Nephron progenitor cell (in vitro differentiated cells): ENCODE measurements around the gene TLX2.
"Not testable (repeated sequence)": the region's sequence is repeated elsewhere in the genome, so short reads cannot be mapped to it uniquely, and the experiment has no call there.

ENCODE experiments used
- DNase-seq: peaks from one replicate; pipeline ENCODE4 v3.0.0; 2021
- H3K27ac Mint-ChIP-seq: 2 replicates; pipeline ENCODE4 v1.8.0; 2021; ENCODE audit warnings: mild to moderate bottlenecking, moderate library complexity, mixed read lengths
- H3K27me3 Mint-ChIP-seq: 2 replicates; pipeline ENCODE4 v1.8.0; 2021; ENCODE audit warnings: mild to moderate bottlenecking, low read depth, mixed read lengths; ENCODE audit not compliant: poor library complexity
- H3K36me3 Mint-ChIP-seq: 2 replicates; pipeline ENCODE4 v1.8.0; 2021; ENCODE audit warnings: low read depth, mixed read lengths
- H3K4me1 Mint-ChIP-seq: 2 replicates; pipeline ENCODE4 v1.8.0; 2021; ENCODE audit warnings: mixed read lengths
- H3K4me3 Mint-ChIP-seq: 2 replicates; pipeline ENCODE4 v1.8.0; 2021; ENCODE audit warnings: mild to moderate bottlenecking, moderate library complexity, mixed read lengths
- H3K9me3 Mint-ChIP-seq: 2 replicates; pipeline ENCODE4 v1.8.0; 2021; ENCODE audit warnings: mild to moderate bottlenecking, moderate library complexity, mixed read lengths
- TF ChIP-seq, protein P1 (sequence below): fragments of 200-600 bp; sonication (generic); IDR thresholded peaks from 2 replicates; pipeline ENCODE4 v1.5.0; 2021; ENCODE audit warnings: antibody characterized with exemption

TLX2 gene

DNA sequence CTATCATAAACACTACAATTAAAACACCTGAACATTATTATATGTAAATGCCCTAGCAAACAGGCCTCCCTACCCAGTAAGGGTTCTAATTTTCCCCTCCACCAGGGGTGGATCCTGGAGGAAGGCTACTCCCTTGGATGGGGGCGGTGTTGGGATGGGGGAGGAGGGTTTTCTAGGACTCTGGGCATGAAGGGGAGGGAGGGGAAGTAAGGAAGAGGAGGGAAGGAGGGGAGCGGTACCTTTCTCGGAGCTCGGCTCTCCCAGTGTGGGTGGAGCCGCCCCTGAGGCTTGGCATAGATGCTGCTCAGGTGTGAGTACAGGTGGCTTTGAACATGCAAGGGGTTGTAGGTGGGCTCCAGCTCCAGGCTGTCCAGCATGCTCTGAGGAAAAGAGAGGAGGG, 45.7 kb downstream of the TLX2 start:
- DNase-seq: no peak
- Mint-ChIP-seq H3K36me3 (no peaks in the 10 kb centered on the region), H3K27me3 (peaks cover 100% of the 10 kb centered on the region), H3K9me3 (no peaks in the 10 kb centered on the region), H3K4me1 (peaks cover 13% of the 10 kb centered on the region), H3K27ac (no peak overlapping the region), H3K4me3 (no peak overlapping the region)
- TF ChIP-seq, protein P1, sequence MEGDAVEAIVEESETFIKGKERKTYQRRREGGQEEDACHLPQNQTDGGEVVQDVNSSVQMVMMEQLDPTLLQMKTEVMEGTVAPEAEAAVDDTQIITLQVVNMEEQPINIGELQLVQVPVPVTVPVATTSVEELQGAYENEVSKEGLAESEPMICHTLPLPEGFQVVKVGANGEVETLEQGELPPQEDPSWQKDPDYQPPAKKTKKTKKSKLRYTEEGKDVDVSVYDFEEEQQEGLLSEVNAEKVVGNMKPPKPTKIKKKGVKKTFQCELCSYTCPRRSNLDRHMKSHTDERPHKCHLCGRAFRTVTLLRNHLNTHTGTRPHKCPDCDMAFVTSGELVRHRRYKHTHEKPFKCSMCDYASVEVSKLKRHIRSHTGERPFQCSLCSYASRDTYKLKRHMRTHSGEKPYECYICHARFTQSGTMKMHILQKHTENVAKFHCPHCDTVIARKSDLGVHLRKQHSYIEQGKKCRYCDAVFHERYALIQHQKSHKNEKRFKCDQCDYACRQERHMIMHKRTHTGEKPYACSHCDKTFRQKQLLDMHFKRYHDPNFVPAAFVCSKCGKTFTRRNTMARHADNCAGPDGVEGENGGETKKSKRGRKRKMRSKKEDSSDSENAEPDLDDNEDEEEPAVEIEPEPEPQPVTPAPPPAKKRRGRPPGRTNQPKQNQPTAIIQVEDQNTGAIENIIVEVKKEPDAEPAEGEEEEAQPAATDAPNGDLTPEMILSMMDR: no peak

DNA sequence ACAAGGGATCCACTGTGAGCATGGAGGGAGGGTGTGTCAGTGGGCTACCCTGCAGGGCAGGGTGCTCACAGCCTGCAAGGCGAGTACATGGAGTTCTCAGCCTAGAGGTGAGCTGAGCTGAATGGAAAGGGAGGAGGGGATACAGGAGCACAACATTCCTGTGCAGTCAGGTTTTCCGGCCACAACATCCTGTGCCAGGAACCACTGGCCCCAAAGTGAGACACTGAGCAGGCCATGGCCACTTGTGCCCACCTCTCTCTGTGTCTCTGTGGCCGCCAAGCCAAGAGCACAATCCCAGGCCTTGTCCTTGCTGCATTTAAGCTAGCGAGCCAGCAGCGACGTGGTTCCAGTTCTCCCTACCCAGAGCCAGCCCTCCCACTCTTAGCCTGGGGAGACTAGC, 46.3 kb downstream of the TLX2 start:
- no peak overlapping the region for H3K27ac Mint-ChIP-seq
- no peaks in the 10 kb centered on the region for H3K9me3 Mint-ChIP-seq
- H3K4me3 Mint-ChIP-seq: no peak overlapping the region
- no peaks in the 10 kb centered on the region for H3K36me3 Mint-ChIP-seq
- H3K27me3 Mint-ChIP-seq: peaks cover 97% of the 10 kb centered on the region
- DNase-seq: no peak
- TF ChIP-seq, protein P1: no peak
- H3K4me1 Mint-ChIP-seq: peaks cover 7% of the 10 kb centered on the region

DNA sequence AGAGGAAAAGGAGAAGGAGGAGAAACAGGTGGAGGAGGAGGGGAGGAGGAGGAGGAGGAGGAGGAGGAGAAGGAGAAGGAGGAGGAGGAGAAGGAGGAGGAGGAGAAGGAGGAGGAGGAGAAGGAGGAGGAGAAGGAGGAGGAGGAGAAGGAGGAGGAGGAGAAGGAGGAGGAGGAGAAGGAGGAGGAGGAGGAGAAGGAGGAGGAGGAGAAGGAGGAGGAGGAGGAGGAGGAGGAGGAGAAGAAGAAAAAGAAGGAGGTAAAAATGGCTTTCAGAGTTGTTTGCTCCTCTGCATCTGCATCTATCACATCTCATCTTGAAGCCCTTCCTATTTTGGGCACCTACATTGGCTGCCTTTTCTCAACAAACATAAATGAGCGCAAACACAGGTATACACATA, 46.8 kb downstream of the TLX2 start:
- not testable (repeated sequence) for H3K4me1 Mint-ChIP-seq, H3K36me3 Mint-ChIP-seq, H3K4me3 Mint-ChIP-seq, H3K9me3 Mint-ChIP-seq, H3K27ac Mint-ChIP-seq, DNase-seq
- H3K27me3 Mint-ChIP-seq: peaks cover 97% of the 10 kb centered on the region

GRCh38 chr2:74562126-74562775, 48.0 kb downstream of the TLX2 start:
- Mint-ChIP-seq H3K4me1 (peaks cover 7% of the 10 kb centered on the region), H3K27me3 (peaks cover 96% of the 10 kb centered on the region), H3K36me3 (no peaks in the 10 kb centered on the region), H3K27ac (no peak overlapping the region), H3K9me3 (no peaks in the 10 kb centered on the region), H3K4me3 (no peak overlapping the region)
- TF ChIP-seq, protein P1: no peak
- no peak for DNase-seq

- peaks cover 7% of the 10 kb centered on the region for H3K4me1 Mint-ChIP-seq
- no peak for DNase-seq
- H3K27me3 Mint-ChIP-seq: peaks cover 93% of the 10 kb centered on the region
- H3K27ac Mint-ChIP-seq: no peak overlapping the region
- TF ChIP-seq, protein P1: no peak
- no peaks in the 10 kb centered on the region for H3K9me3 Mint-ChIP-seq
- H3K4me3 Mint-ChIP-seq: no peak overlapping the region
- no peaks in the 10 kb centered on the region for H3K36me3 Mint-ChIP-seq
Observed at GRCh38 chr2:74564222-74564621, 50.0 kb downstream of the TLX2 start.

DNA sequence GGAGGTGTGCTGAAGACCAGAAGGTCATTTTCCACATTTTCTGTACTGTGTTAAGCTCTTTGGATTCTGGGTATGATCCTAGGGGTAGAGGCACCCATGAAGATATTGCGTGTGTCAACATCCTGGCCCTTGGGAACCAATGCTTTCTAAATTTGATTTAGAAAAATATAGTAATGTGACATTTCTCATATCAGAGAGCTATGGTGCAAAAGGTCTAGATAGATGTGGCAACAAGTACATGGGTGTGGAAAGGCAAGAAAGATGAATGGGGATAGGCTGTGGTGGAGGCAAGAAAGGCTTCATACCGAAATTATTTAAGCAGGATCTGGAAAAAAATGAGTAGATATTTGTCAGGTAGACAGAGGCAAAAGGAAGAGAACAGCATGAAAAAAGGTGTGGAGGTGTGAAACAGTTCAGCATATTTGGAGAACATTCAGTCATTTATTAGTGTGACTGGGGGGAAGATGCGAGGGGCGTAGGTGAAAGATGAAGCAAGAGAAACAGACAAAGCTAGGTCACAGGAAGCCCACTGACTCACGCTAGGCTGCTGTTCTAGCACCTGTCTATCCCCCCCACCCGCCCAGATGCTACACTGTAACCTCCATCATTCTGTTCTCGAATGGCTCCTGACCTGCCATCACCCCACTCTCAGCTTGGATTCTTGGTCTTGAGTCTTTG, 52.0 kb downstream of the TLX2 start:
- Mint-ChIP-seq H3K27ac (no peak overlapping the region), H3K36me3 (no peaks in the 10 kb centered on the region), H3K27me3 (peaks cover 73% of the 10 kb centered on the region), H3K9me3 (no peaks in the 10 kb centered on the region), H3K4me1 (no peaks in the 10 kb centered on the region), H3K4me3 (no peak overlapping the region)
- TF ChIP-seq, protein P1: no peak
- no peak for DNase-seq
